GM12878 (cell line): Measurements from ENCODE around the gene CYSRT1. TPM values are rescaled to one million over a fixed set of nuclear protein-coding genes. Genes with fewer than 3 reads are reported as not detected.

Source experiments
- ATAC-seq: fragments of 200-7000 bp; cut with Tn5 transposase; 3 replicates; pipeline ENCODE4 v1.9.1; 2020; ENCODE audit warnings: mild to moderate bottlenecking, moderate library complexity
- BruUV-seq: library from RNA; stranded (reverse); fragments of 400-500 nt; replicated peaks from 2 replicates; lab custom pipeline; 2021; lab: Mats Ljungman, UMichigan
- CTCF ChIA-PET: fragments of 300-600 bp; sonication (Branson Sonifier 250); formaldehyde crosslinking; extraction: SDS; loops from one replicate; lab custom pipeline; 2021; ENCODE audit warnings: inconsistent platforms; lab: Yijun Ruan, JAX
- POLR2A ChIA-PET: fragments of 350-600 bp; formaldehyde crosslinking; extraction: SDS; loops from one replicate; lab custom pipeline; 2021; ENCODE audit warnings: inconsistent platforms; lab: Charles Lee
- RAD21 ChIA-PET: fragments of 300-600 bp; sonication (Branson Sonifier 250); formaldehyde crosslinking; loops from one replicate; lab custom pipeline; 2023; ENCODE audit warnings: antibody characterized with exemption; ENCODE audit not compliant: unreplicated experiment; lab: Charles Lee
- SMC1A ChIA-PET: fragments of 300-600 bp; sonication (Branson Sonifier 250); formaldehyde crosslinking; loops from one replicate; lab custom pipeline; 2023; ENCODE audit not compliant: unreplicated experiment, uncharacterized antibody; lab: Charles Lee
- DNase-seq: peaks from one replicate; pipeline ENCODE4 v3.0.0-alpha.2; 2011; ENCODE audit warnings: low read depth, low spot score
- FAIRE-seq: peaks from 3 replicates; lab custom pipeline; 2011; peaks lifted over from hg19 to GRCh38; lab: Jason Lieb, UNC
- H2AFZ ChIP-seq: 2 replicates; pipeline ENCODE4 v1.6.0; 2011; ENCODE audit warnings: low read depth, low read length, control low read depth; ENCODE audit not compliant: control insufficient read depth
- H3K27ac ChIP-seq: 2 replicates; pipeline ENCODE4 v1.5.1; 2011; ENCODE audit warnings: control low read depth; ENCODE audit not compliant: control insufficient read depth, insufficient read depth
- H3K27me3 ChIP-seq, 2 experiments: replicated peaks in 1 of 2; 2 replicates each; pipeline versions ENCODE4 v1.6.0 to v1.6.1; 2011; ENCODE audit warnings: low read length in 1 of 2; ENCODE audit not compliant: control insufficient read depth in 2 of 2, insufficient read depth in 2 of 2
- H3K36me3 ChIP-seq, 2 experiments: 2 replicates each; pipeline ENCODE4 v1.5.1; 2011; ENCODE audit warnings: low read length in 1 of 2; ENCODE audit not compliant: control insufficient read depth in 2 of 2, insufficient read depth in 2 of 2
- H3K4me1 ChIP-seq: 2 replicates; pipeline ENCODE4 v1.6.1; 2011; ENCODE audit warnings: mild to moderate bottlenecking, low read length, moderate library complexity, mixed read lengths; ENCODE audit not compliant: control insufficient read depth, insufficient read depth
- H3K4me2 ChIP-seq: 2 replicates; pipeline ENCODE4 v1.6.0; 2011; ENCODE audit warnings: control low read depth; ENCODE audit not compliant: control insufficient read depth, insufficient read depth
- H3K4me3 ChIP-seq: fragments of 200-600 bp; sonication (generic); 2 replicates; pipeline ENCODE4 v1.5.1; 2016
- H3K79me2 ChIP-seq: 2 replicates; pipeline ENCODE4 v1.6.0; 2011; ENCODE audit warnings: low read length; ENCODE audit not compliant: control insufficient read depth, insufficient read depth
- H3K9ac ChIP-seq: 2 replicates; pipeline ENCODE4 v1.8.0; 2011; ENCODE audit warnings: low read length, control low read depth, mixed read lengths; ENCODE audit not compliant: control insufficient read depth, insufficient read depth
- H3K9me3 ChIP-seq: replicated peaks from 3 replicates; pipeline ENCODE4 v1.5.1; 2011; ENCODE audit warnings: mild to moderate bottlenecking, low read length; ENCODE audit not compliant: control insufficient read depth, insufficient read depth
- H4K20me1 ChIP-seq: 2 replicates; pipeline ENCODE4 v1.6.0; 2011; ENCODE audit not compliant: control insufficient read depth, insufficient read depth
- ETV6 ChIP-seq, 2 experiments: fragments of 450-650 bp in 1 of 2; IDR thresholded peaks in 1 of 2; conservative IDR thresholded peaks in 1 of 2; 2 replicates each; pipeline ENCODE4 v1.6.1; 2014; ENCODE audit warnings: antibody characterized with exemption in 1 of 2, borderline replicate concordance in 1 of 2, low read depth in 1 of 2, mild to moderate bottlenecking in 1 of 2, moderate library complexity in 1 of 2
- FOXM1 ChIP-seq: IDR thresholded peaks from 2 replicates; pipeline ENCODE4 v1.6.1; 2012; ENCODE audit warnings: low read depth, mild to moderate bottlenecking, inconsistent platforms, low read length, moderate library complexity
- IRF5 ChIP-seq: fragments of 450-650 bp; IDR thresholded peaks from 2 replicates; pipeline ENCODE4 v1.6.1; 2017; ENCODE audit warnings: borderline replicate concordance
- POLR2A ChIP-seq: IDR thresholded peaks from 2 replicates; pipeline ENCODE4 v1.6.1; 2011; ENCODE audit warnings: low read depth, mild to moderate bottlenecking, low read length
- whole genome bisulfite sequencing: methylation state at CpG from one replicate; pipeline ENCODE4 v1.1.6; 2016; ENCODE audit warnings: low lambda C conversion rate; ENCODE audit not compliant: insufficient replicate concordance, insufficient coverage; ENCODE audit errors: missing lambda C conversion rate; 5-methylcytosine and 5-hydroxymethylcytosine counted together
- in situ Hi-C: fragments of 300-500 bp; cut with MboI; formaldehyde crosslinking; loops from 9 replicates; pipeline ENCODE4 v1.14.3; 2018; ENCODE audit warnings: mixed read lengths
- intact Hi-C: fragments of 100-400 bp; cut with micrococcal nuclease; formaldehyde crosslinking; loops from one replicate; pipeline ENCODE4 v1.14.2; 2022; ENCODE audit not compliant: unreplicated experiment
- polyA plus RNA-seq, 11 experiments: library from polyadenylated mRNA; depleted of rRNA in 4 of 11; unstranded in 6 of 11; stranded (reverse) in 5 of 11; fragments of >200 nt; fragmentation: Nextera tagmentation in 4 of 11; fragmentation: Illumina TruSeq in 1 of 11; extraction: Ambion mirVana in 4 of 11; extraction: Trizol in 1 of 11; gene quantifications; 1 replicate in 1 of 11; 2 replicates in 10 of 11; pipeline versions ENCODE4 v1.2.1 to v1.2.3, GENCODE V29; 2011 to 2016; ENCODE audit warnings: inconsistent platforms in 2 of 11, missing spikeins in 2 of 11, low read depth in 1 of 11
- total RNA-seq, 4 experiments: library from RNA; depleted of rRNA in 3 of 4; stranded (reverse); fragments of >200 nt in 3 of 4; fragmentation: Illumina TruSeq in 1 of 4; extraction: Trizol in 1 of 4; gene quantifications; 2 replicates each; pipeline versions ENCODE4 v1.2.1 to v1.2.3, GENCODE V29; 2013 to 2021

CYSRT1 gene
- total and polyA plus RNA-seq, 10 of the 15 experiments (the other 5 are each of a cell fraction or from before 2014, with no cell fraction given): 0.24 to 3.6 (median 0.97) TPM; not detected in 1

- peaks cover 0 to 2% of the 10 kb centered on the region in 2 experiments; a peak in 2 of 4 replicates for H3K36me3 ChIP-seq
- ChIA-PET RAD21 (no interaction called here), SMC1A (no interaction called here), POLR2A (no interaction called here), CTCF (no interaction called here)
- ATAC-seq (no peak), DNase-seq (no peak), FAIRE-seq (no peak)
- no peak overlapping the region for H3K9ac ChIP-seq
- no peak overlapping the region for H3K4me2 ChIP-seq
- no TSS peak for BruUV-seq
- H3K9me3 ChIP-seq: no peaks in the 10 kb centered on the region
- WGBS: 94% methylated on average over 23 of the region's 30 CpGs
- in situ Hi-C loops: no loop called here
- intact Hi-C loops: no loop called here
- H3K79me2 ChIP-seq: no peaks in the 10 kb centered on the region
- no peak overlapping the region for H2AFZ ChIP-seq
- TF ChIP-seq IRF5 (no peak), ETV6 (conservative IDR thresholded peaks at IDR 0.05 in 1 of 2, IDR thresholded peaks at IDR 0.05 in 1 of 2; ENCODE audit: borderline replicate concordance in 1 of 2, low read depth in 1 of 2) (no peak), FOXM1 (no peak), POLR2A (0 out of 2 replicates have a peak, but pooled peaks have one; percentile 3)
- H4K20me1 ChIP-seq: no peaks in the 10 kb centered on the region
- H3K27ac ChIP-seq: no peak overlapping the region
- H3K27me3 ChIP-seq: no peaks in the 10 kb centered on the region
- no peak overlapping the region for H3K4me3 ChIP-seq
- no peaks in the 10 kb centered on the region for H3K4me1 ChIP-seq
Observed at GRCh38 chr9:137216188-137216965, 8.6 kb upstream of the CYSRT1 start.
